SU-DHL-6 (cell line): ENCODE data around the gene ZFYVE9.
A peak's percentile ranks its signal among the peaks of the same experiment; 100 is the strongest.

Experiments used
- H2AFZ ChIP-seq: fragments of 200-600 bp; sonication (generic); 2 replicates; pipeline ENCODE4 v1.6.1; 2014; ENCODE audit warnings: low read depth, mild to moderate bottlenecking, moderate library complexity, mixed read lengths, antibody characterized with exemption, low read length; ENCODE audit not compliant: severe bottlenecking
- H3F3A ChIP-seq: fragments of 200-600 bp; shearing (Covaris generic); 2 replicates; pipeline ENCODE4 v1.6.0; 2016; ENCODE audit warnings: antibody characterized with exemption, mild to moderate bottlenecking; ENCODE audit not compliant: insufficient read depth
- H3K27ac ChIP-seq: fragments of 200-600 bp; sonication (generic); 2 replicates; pipeline ENCODE4 v1.5.1; 2016; ENCODE audit warnings: low read depth, mild to moderate bottlenecking, low read length, moderate library complexity, mixed read lengths
- H3K27me3 ChIP-seq: fragments of 200-600 bp; sonication (generic), shearing (Covaris generic); 2 replicates; pipeline ENCODE4 v1.6.0; 2014; ENCODE audit warnings: mild to moderate bottlenecking, low read length
- H3K36me3 ChIP-seq: fragments of 200-600 bp; sonication (generic); 2 replicates; pipeline ENCODE4 v1.6.1; 2014; ENCODE audit warnings: mild to moderate bottlenecking, low read length, mixed read lengths
- H3K4me2 ChIP-seq: fragments of 300-600, 200-600 bp; shearing (Covaris generic), sonication (generic); 2 replicates; pipeline ENCODE4 v1.6.0; 2014; ENCODE audit warnings: low read length, low read depth, mild to moderate bottlenecking; ENCODE audit not compliant: poor library complexity, severe bottlenecking
- H3K4me3 ChIP-seq: fragments of 200-600 bp; sonication (generic); 2 replicates; pipeline ENCODE4 v1.5.1; 2014; ENCODE audit warnings: antibody characterized with exemption, low read length, mild to moderate bottlenecking, mixed read lengths; ENCODE audit not compliant: insufficient read depth, poor library complexity, severe bottlenecking
- H3K79me2 ChIP-seq: fragments of 200-600 bp; sonication (generic); 2 replicates; pipeline ENCODE4 v1.6.1; 2014; ENCODE audit warnings: mild to moderate bottlenecking, low read length, moderate library complexity; ENCODE audit not compliant: insufficient read depth
- H3K9ac ChIP-seq: fragments of 200-600 bp; sonication (generic); 2 replicates; pipeline ENCODE4 v1.7.0; 2014; ENCODE audit warnings: mild to moderate bottlenecking, low read length
- H3K9me2 ChIP-seq: fragments of 200-600 bp; sonication (generic); replicated peaks from 2 replicates; pipeline ENCODE4 v1.6.1; 2014; ENCODE audit warnings: low read length; ENCODE audit not compliant: insufficient read depth
- H3K9me3 ChIP-seq: fragments of 200-600 bp; sonication (generic); 2 replicates; pipeline ENCODE4 v1.6.1; 2014; ENCODE audit warnings: low read length, mixed read lengths; ENCODE audit not compliant: insufficient read depth
- H4K20me1 ChIP-seq: fragments of 200-600 bp; sonication (generic); 2 replicates; pipeline ENCODE4 v1.6.1; 2014; ENCODE audit warnings: low read depth, mild to moderate bottlenecking, antibody characterized with exemption, low read length, moderate library complexity, mixed read lengths
- CTCF ChIP-seq: fragments of 200-600 bp; sonication (generic); IDR thresholded peaks from one replicate; pipeline ENCODE4 v1.5.1; 2017; ENCODE audit warnings: antibody characterized with exemption, mild to moderate bottlenecking, low read length, moderate library complexity; ENCODE audit not compliant: insufficient read depth, poor library complexity, severe bottlenecking
- EZH2phosphoT487 ChIP-seq: fragments of 200-600 bp; sonication (generic), shearing (Covaris generic); conservative IDR thresholded peaks from 2 replicates; pipeline ENCODE4 v1.6.1; 2018; ENCODE audit warnings: mild to moderate bottlenecking, antibody characterized with exemption, low read length, moderate library complexity, mixed read lengths

The ZFYVE9 gene

GRCh38 chr1:52294580-52294979 lies 152.7 kb downstream of the ZFYVE9 start:
- no peak for TF ChIP-seq EZH2phosphoT487
- no peak for TF ChIP-seq CTCF
- H3K4me3 ChIP-seq = no peak overlapping the region
- no peaks in the 10 kb centered on the region for H3K36me3 ChIP-seq
- no peak overlapping the region for H3K27ac ChIP-seq
- no peaks in the 10 kb centered on the region for H4K20me1 ChIP-seq
- no peaks in the 10 kb centered on the region for H3F3A ChIP-seq
- H3K79me2 ChIP-seq = no peaks in the 10 kb centered on the region
- no peak overlapping the region for H3K9ac ChIP-seq
- H3K4me2 ChIP-seq = no peak overlapping the region
- no peak overlapping the region for H2AFZ ChIP-seq
- H3K27me3 ChIP-seq = no peaks in the 10 kb centered on the region
- H3K9me2 ChIP-seq = no peaks in the 10 kb centered on the region
- no peaks in the 10 kb centered on the region for H3K9me3 ChIP-seq

GRCh38 chr1:52296345-52296744 lies 154.5 kb downstream of the ZFYVE9 start:
- H3F3A ChIP-seq = no peaks in the 10 kb centered on the region
- H3K27me3 ChIP-seq = no peaks in the 10 kb centered on the region
- H2AFZ ChIP-seq = no peak overlapping the region
- H4K20me1 ChIP-seq = no peaks in the 10 kb centered on the region
- no peaks in the 10 kb centered on the region for H3K79me2 ChIP-seq
- no peak overlapping the region for H3K27ac ChIP-seq
- no peak overlapping the region for H3K9ac ChIP-seq
- H3K9me2 ChIP-seq = no peaks in the 10 kb centered on the region
- TF ChIP-seq EZH2phosphoT487 = no peak
- peak; percentile 47 for TF ChIP-seq CTCF
- no peaks in the 10 kb centered on the region for H3K36me3 ChIP-seq
- H3K4me2 ChIP-seq = no peak overlapping the region
- H3K9me3 ChIP-seq = no peaks in the 10 kb centered on the region
- no peak overlapping the region for H3K4me3 ChIP-seq

- Histone ChIP-seq H3K36me3 (no peaks in the 10 kb centered on the region), H3K4me2 (no peak overlapping the region)
Measured at GRCh38 chr1:52305417-52306226, 163.7 kb downstream of the ZFYVE9 start.

More at GRCh38 chr1:52305417-52306226, 163.7 kb downstream of the ZFYVE9 start:
- H3K9ac ChIP-seq = no peak overlapping the region
- H4K20me1 ChIP-seq = no peaks in the 10 kb centered on the region
- no peaks in the 10 kb centered on the region for H3F3A ChIP-seq
- no peaks in the 10 kb centered on the region for H3K79me2 ChIP-seq
- H3K27ac ChIP-seq = no peak overlapping the region
- H3K27me3 ChIP-seq = no peaks in the 10 kb centered on the region
- H3K4me3 ChIP-seq = no peak overlapping the region
- no peaks in the 10 kb centered on the region for H3K9me2 ChIP-seq
- no peak overlapping the region for H2AFZ ChIP-seq
- H3K9me3 ChIP-seq = no peaks in the 10 kb centered on the region
- TF ChIP-seq EZH2phosphoT487 (no peak), CTCF (no peak)
